GM18873 (cell line): ENCODE measurements around the gene ARID2.

Experiments
- ATAC-seq: cut with Tn5 transposase; IDR thresholded peaks from one replicate; pipeline ENCODE4 v1.9.1; 2021; ENCODE audit warnings: mild to moderate bottlenecking, moderate library complexity, moderate number of reproducible peaks; ENCODE audit not compliant: unreplicated experiment, low FRiP score

Gene ARID2, protein sequence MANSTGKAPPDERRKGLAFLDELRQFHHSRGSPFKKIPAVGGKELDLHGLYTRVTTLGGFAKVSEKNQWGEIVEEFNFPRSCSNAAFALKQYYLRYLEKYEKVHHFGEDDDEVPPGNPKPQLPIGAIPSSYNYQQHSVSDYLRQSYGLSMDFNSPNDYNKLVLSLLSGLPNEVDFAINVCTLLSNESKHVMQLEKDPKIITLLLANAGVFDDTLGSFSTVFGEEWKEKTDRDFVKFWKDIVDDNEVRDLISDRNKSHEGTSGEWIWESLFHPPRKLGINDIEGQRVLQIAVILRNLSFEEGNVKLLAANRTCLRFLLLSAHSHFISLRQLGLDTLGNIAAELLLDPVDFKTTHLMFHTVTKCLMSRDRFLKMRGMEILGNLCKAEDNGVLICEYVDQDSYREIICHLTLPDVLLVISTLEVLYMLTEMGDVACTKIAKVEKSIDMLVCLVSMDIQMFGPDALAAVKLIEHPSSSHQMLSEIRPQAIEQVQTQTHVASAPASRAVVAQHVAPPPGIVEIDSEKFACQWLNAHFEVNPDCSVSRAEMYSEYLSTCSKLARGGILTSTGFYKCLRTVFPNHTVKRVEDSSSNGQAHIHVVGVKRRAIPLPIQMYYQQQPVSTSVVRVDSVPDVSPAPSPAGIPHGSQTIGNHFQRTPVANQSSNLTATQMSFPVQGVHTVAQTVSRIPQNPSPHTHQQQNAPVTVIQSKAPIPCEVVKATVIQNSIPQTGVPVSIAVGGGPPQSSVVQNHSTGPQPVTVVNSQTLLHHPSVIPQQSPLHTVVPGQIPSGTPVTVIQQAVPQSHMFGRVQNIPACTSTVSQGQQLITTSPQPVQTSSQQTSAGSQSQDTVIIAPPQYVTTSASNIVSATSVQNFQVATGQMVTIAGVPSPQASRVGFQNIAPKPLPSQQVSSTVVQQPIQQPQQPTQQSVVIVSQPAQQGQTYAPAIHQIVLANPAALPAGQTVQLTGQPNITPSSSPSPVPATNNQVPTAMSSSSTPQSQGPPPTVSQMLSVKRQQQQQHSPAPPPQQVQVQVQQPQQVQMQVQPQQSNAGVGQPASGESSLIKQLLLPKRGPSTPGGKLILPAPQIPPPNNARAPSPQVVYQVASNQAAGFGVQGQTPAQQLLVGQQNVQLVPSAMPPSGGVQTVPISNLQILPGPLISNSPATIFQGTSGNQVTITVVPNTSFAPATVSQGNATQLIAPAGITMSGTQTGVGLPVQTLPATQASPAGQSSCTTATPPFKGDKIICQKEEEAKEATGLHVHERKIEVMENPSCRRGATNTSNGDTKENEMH (N-terminal part only)

DNA sequence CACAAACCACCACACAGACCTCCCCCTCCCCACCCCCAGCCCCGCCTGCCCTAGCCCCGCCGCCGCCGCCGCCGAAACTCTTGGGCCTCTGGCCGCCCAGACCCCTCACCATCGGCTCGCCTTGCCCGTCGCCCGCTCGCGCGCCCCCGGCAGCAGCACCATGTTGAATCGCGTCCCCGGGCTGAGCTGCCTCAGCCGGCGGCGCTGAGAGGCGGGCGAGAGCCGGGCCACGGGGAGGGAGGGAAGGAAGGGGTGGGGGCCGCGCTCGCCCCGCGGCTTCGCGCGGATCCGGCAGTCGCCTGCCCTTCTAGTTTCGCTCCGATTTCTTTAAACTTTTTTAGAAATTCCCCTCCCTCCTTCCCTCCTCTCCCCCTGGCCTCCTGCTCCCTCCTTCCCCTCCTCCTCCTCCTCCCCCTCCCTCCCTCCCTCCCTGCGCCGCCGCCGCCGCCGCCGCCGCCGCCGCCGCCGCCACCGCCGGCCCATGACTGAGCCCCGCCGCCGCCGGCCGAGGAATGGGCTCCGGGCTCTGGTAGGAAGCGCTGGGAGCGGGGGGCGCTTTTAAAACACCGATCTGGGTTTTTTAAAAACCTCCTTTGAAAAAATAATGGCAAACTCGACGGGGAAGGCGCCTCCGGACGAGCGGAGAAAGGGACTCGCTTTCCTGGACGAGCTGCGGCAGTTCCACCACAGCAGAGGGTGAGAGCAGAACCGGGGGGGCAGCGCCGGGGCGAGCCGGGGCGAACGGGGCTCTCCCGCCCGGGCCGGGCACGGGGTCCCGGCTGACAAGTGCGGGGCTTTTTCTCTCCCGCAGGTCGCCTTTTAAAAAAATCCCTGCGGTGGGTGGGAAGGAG is at the start of gene ARID2:
Gene ARID2 (plus strand): TSS at position 474 of the 851 bp plus-strand sequence. CDS start 131 bp downstream, at position 605.
- no peak for ATAC-seq

- ATAC-seq, result no peak
Observed at GRCh38 chr12:45680362-45680761, 49.1 kb upstream of the ARID2 start.

DNA sequence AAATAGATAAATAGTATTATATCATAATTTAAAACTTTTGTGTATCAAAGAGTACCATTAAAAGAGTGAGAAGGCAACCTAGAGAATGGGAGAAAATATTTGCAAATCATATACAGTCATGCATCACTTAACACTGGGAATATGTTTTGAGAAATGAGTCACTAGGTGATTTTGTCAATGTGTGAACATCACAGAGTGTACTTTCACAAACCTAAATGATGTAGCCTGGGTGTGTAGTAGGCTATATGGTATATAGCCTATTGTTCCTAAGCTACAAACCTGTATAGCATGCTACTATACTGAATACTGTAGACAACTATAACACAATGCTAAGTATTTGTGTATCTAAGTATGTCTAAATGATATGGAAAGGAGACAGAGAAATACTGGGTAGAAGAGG is 48.0 kb upstream of the ARID2 start:
- ATAC-seq, result no peak

- ATAC-seq, result no peak
Observed at GRCh38 chr12:45685680-45686079, 43.8 kb upstream of the ARID2 start.

DNA sequence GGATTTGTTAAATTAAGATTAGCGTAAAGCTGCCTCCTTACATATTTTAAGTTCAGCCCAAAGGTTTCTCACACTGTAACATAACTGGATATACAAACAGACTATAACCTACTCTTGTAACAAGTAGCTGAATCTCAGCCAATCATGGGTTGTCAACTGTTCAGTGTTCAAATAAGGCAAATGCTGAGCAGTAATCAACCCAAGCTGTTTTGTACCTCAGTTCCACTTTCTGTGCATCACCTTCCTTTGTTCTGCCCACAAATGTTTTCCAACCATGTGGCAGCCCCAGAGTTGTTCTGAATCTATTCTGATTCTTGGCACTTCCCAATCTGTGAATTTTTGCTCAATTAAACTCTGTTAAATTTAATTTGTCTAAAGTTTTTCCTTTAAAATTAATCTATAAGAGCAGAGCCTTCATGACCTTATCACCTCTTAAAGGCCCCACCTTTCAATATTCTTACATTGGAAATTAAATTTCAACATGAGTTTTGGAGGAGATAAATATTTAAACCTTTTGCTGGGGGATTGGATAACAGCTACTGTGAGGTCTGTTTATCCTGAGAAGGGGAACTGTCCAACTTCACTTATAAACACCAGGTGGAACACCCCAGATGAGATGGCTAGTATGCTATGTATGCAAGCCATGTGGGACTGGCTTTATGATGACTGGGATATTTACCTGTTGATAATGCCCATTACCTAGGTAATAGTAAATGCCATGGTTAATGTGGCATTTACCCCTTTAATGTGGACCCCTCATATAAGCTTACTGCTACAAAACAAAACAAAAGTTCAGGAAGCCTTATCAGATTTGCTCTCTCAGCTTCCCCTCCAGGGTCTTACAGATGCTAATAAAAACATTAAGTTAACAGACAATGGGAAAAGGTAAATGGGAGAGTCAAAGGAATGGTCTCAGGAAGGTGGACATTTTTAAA is 42.2 kb upstream of the ARID2 start:
- no peak for ATAC-seq

DNA sequence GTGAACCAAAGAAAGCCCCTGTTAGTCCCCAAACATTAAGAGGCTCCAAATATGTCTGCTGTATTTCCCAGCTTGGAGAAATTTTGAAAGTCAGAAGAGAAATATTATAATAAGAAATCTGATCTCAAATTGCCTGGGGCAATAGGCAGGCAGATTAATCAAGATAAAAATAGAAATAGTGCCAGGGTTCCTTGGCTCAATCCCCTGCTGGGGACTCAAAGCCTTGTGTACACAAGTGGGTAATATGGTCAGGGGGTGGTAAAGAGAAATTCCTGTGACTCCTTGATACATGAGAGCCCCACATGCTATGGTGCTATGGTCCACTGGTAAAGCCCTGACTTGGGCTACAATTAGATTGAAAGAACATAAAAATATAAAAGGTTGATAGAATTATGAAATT is 41.3 kb upstream of the ARID2 start:
- ATAC-seq, result no peak

DNA sequence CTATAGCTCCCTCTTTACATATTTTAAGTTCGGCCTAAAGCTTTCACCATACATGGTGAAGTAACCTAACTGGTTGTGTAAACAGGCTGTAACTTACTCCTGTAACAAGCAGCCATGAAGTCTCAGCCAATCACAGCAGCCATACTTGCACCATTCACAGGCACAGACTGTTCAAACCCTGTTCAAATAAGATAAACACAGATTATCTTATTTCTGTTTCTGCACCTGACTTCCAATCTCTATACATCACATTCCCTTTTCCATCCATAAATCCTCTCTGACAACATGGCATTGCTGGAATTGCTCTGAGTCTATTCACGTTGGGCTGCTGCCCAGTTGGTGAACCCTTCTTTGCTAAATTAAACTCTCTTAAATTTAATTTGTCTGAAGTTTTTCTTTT is 34.5 kb upstream of the ARID2 start:
- no peak for ATAC-seq

DNA sequence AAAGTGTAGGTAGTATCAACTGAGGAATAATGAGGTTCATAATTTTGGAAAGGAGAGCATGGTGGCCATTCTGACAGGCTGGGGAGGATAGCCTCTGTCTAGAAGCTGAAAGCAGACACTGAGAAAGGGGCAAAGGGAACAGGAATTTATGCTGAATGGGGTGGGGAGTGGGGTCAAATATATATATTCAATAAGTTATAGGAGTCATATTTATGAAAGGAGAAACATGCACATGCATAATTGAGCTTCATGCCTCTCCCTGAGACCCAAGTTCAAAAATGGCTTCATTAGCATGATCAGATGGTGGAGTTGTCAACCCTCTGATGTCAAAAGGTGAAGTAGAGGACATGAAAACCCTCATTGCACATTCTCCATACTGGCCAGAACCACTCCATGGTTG is 33.9 kb upstream of the ARID2 start:
- no peak for ATAC-seq

DNA sequence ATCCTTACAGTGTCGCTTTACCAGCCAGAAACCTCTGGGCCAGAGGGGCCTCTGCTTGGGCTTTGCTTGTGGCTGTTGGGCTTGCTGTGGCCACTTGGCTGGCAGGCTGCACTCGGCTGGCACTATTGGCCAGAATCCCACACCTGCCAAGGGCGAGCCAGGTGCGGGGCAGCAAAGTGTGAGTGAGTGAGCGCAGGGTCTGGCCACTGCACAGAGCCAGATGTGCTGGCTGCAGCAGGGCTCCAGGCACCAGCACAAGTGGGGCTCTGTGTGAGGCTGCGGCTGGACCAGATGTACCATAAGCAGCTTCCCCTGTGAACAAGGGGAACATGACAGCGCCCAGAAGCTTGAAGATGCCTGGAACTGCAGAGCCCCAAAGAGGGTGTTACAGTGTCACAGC is 33.5 kb upstream of the ARID2 start:
- no peak for ATAC-seq

GRCh38 chr12:45697371-45697770 is 32.1 kb upstream of the ARID2 start:
- ATAC-seq, result no peak

GRCh38 chr12:45701296-45701695 is 28.2 kb upstream of the ARID2 start:
- ATAC-seq, result no peak

DNA sequence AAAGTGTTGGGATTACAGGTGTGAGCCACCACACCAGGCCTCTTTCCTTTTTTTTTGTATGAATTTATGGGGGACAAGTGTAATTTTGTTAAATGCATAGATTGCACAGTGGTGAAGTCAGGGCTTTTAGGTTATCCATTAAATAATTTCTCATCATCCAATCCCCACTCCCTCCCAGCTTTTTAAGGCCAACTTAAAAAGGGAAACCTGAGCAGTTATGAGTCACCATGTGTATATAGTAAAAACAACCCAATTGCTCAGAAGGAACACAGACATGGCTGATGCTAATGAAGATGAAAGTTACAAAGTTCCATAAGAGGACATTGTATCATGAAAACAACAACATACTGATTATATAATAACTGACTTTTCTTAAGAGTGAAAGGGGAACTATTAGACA is 25.6 kb upstream of the ARID2 start:
- ATAC-seq, result no peak

- ATAC-seq, result no peak
Observed at GRCh38 chr12:45704968-45705367, 24.5 kb upstream of the ARID2 start.

DNA sequence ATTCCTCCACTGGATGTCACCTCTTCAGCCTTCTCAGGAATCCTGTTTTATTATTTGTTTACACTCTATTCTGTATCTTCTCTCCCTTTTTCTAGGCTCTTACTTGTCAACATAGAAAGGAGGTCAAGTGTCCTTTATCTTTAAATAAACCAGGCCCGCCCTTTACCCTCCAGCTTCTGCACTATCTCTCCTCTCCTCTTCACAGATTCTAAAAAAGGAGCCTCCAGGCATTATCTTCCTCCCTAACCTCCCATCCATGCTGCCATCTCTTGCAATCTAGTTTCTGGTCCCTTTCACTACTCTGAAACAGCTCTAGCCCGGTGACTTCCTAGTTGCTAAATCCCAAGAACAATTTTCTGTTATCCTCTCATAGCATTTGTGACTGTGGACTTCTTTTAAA is 24.1 kb upstream of the ARID2 start:
- no peak for ATAC-seq

DNA sequence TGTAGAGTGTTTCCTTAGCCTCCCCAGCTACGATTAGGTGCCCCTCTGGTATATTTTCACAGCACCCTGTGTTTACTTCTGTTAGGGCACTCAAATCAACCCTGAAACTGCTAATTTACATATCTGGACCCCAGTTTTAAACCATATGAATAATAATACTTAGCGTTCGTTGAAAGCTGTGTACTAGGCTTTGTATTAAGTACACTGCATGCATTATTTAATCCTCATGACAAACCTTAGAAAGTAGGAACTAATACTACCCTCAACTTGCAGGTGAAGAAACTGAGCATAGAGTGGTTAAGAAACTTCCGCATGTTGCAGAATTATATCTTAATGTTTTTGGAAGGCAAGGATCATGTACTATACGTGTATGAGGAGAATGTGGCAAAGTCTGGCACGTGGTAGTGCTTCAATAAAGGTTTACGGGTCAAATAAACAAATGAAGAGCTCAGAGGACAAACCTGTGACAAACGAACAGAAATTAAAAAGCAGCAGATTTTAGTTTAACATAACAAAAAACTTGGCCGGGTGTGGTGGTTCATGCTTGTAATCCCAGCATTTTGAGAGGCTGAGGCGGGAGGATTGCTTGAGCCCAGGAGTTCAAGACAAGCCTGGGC is 22.2 kb upstream of the ARID2 start:
- ATAC-seq, result no peak

- no peak for ATAC-seq
Observed at GRCh38 chr12:45708363-45708762, 21.1 kb upstream of the ARID2 start.

DNA sequence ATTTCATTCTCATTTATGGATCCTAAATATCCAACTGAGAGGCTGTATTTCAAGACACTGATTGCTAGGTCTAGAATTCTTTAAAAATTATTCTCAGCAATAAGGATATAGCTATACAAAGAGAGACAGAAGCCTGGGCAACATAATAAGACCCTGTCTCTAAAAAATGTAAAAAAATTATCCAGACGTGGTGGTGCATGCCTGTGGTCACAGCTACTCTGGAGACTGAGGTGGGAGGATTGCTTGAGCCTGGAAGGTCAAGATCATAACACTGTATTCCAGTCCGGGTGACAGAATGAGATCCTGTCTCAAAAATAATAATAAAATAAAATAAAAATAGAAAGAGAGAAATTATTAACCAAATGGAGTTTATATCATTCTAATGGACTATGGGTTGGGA is 20.6 kb upstream of the ARID2 start:
- ATAC-seq, result no peak

GRCh38 chr12:45712319-45712718 is 17.2 kb upstream of the ARID2 start:
- ATAC-seq, result no peak
